MCF 10A (cell line): ENCODE measurements around the gene SLC46A1. TPM values are rescaled to one million over a fixed set of nuclear protein-coding genes. Genes with fewer than 3 reads are reported as not detected.
A peak's percentile ranks its signal among the peaks of the same experiment; 100 is the strongest.

Source experiments
- BruUV-seq: library from RNA; stranded (reverse); fragments of 400-500 nt; replicated peaks from 2 replicates; lab custom pipeline; 2021; lab: Mats Ljungman, UMichigan
- CTCF ChIA-PET: fragments of 300-600 bp; sonication (Branson Sonifier 250); formaldehyde crosslinking; extraction: SDS; loops from one replicate; lab custom pipeline; 2021; ENCODE audit warnings: antibody characterized with exemption, inconsistent platforms; lab: Yijun Ruan, JAX
- POLR2A ChIA-PET: fragments of 300-600, 350-650 bp; sonication (Branson Sonifier 250); formaldehyde crosslinking; extraction: SDS; loops from one replicate; lab custom pipeline; 2020; ENCODE audit warnings: antibody characterized with exemption, inconsistent platforms; lab: Yijun Ruan, JAX
- DNase-seq: peaks from one replicate; pipeline ENCODE4 v3.0.0-alpha.2; 2018; ENCODE audit not compliant: unreplicated experiment
- H3K27ac Mint-ChIP-seq: one replicate; pipeline ENCODE4 v1.8.0; 2022; ENCODE audit warnings: mild to moderate bottlenecking, low read depth, mixed read lengths; ENCODE audit not compliant: unreplicated experiment
- H3K27me3 Mint-ChIP-seq: one replicate; pipeline ENCODE4 v1.8.0; 2022; ENCODE audit warnings: mixed read lengths; ENCODE audit not compliant: insufficient read depth, unreplicated experiment
- H3K36me3 Mint-ChIP-seq: one replicate; pipeline ENCODE4 v1.8.0; 2022; ENCODE audit warnings: mild to moderate bottlenecking, moderate library complexity, mixed read lengths; ENCODE audit not compliant: insufficient read depth, unreplicated experiment
- H3K4me1 Mint-ChIP-seq: one replicate; pipeline ENCODE4 v1.8.0; 2022; ENCODE audit warnings: mixed read lengths; ENCODE audit not compliant: insufficient read depth, unreplicated experiment
- H3K4me3 Mint-ChIP-seq: one replicate; pipeline ENCODE4 v1.8.0; 2022; ENCODE audit warnings: mild to moderate bottlenecking, moderate library complexity, mixed read lengths; ENCODE audit not compliant: unreplicated experiment
- H3K9me3 Mint-ChIP-seq: one replicate; pipeline ENCODE4 v1.8.0; 2022; ENCODE audit warnings: mixed read lengths; ENCODE audit not compliant: unreplicated experiment
- intact Hi-C: fragments of 100-400 bp; cut with micrococcal nuclease; formaldehyde crosslinking; loops from 2 replicates; pipeline ENCODE4 v1.14.1; 2022
- total RNA-seq: library from RNA; stranded (reverse); gene quantifications from 2 replicates; pipeline ENCODE4 v1.2.3, GENCODE V29; 2022
- TF ChIP-seq, protein P1 (sequence below): fragments of 200-600 bp; IDR thresholded peaks from one replicate; pipeline ENCODE4 v1.8.0; 2022; ENCODE audit warnings: antibody characterized with exemption, mild to moderate bottlenecking; ENCODE audit not compliant: unreplicated experiment

SLC46A1 gene
- total RNA-seq, 1 experiment from 2014 or later: 18.4 TPM

DNA sequence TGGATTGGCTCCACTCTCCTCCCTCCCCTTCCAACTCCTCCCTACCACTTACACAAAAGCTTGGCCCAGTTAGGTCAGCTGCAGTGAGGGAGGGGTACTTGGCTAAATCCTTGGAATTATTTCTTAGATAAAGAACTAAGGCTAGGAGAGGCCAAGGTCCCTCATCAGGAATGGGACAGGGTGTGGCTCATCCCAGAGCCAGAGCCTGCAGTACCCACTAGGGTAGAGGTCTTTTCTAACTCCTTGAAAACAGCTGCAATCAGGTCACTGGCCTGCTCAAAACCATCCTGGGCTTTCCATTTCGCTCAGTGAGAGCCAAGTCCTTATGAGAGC lies 1.9 kb upstream of the SLC46A1 start:
- Mint-ChIP-seq H3K4me3 (no peak overlapping the region), H3K27ac (peak overlapping the region; percentile 21), H3K36me3 (peaks cover 11% of the 10 kb centered on the region), H3K9me3 (no peaks in the 10 kb centered on the region), H3K4me1 (peaks cover 23% of the 10 kb centered on the region), H3K27me3 (no peaks in the 10 kb centered on the region)
- TF ChIP-seq, protein P1, sequence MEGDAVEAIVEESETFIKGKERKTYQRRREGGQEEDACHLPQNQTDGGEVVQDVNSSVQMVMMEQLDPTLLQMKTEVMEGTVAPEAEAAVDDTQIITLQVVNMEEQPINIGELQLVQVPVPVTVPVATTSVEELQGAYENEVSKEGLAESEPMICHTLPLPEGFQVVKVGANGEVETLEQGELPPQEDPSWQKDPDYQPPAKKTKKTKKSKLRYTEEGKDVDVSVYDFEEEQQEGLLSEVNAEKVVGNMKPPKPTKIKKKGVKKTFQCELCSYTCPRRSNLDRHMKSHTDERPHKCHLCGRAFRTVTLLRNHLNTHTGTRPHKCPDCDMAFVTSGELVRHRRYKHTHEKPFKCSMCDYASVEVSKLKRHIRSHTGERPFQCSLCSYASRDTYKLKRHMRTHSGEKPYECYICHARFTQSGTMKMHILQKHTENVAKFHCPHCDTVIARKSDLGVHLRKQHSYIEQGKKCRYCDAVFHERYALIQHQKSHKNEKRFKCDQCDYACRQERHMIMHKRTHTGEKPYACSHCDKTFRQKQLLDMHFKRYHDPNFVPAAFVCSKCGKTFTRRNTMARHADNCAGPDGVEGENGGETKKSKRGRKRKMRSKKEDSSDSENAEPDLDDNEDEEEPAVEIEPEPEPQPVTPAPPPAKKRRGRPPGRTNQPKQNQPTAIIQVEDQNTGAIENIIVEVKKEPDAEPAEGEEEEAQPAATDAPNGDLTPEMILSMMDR: no peak
- no TSS peak for BruUV-seq
- DNase-seq: no peak
- POLR2A ChIA-PET: interaction anchor here (0.6 to 5.8 kb wide), 15 partner anchors 9 to 160 kb away, joined by 3 to 57 read pairs (median 7); partner anchors contain the start of genes IFT20, POLDIP2 and TNFAIP1
- intact Hi-C loops: no loop called here
- CTCF ChIA-PET: interaction anchor here (0.6 to 1.8 kb wide), 9 partner anchors 9 to 133 kb away, joined by 3 to 23 read pairs (median 4); partner anchors contain the start of gene SLC13A2

DNA sequence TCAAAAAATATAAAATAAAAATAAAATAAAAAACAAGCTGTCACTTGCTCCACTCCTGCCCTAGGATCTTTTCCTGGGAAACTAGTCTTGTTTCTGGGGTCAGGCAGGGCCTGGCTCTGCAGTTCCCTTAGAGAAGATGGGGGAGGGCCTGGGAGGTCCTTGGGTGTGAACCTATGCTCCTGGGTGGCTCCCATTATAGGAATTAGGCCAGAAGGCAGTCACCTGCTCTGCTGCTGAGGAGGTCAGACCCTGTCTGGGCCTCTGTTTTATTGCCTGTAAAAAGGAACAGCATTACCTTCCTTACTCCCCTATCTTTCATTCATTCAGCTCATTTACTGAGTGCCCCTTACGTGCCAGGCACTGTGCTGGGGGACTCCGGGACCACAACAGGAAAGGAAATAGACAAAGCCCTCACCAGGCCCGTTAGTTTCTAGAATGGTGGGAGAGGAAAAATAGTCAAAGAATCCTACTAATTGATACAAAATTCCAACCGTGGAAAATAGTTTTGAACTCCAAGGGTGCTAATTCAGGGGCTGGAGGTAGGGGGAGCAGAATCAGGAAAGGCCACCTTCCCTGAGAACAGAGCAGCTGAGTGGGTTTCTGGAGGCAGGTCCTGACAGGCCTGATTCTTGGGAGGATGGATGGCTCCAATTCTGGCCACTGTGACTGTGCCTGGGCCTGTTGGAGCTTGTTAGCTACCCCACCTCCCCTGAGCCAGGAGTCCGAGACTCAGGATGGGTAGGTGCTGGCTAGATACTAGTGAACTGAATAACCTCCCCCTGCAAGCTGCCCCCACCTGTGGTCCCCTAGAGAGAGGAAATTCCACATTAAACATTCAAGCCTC lies 1.3 kb upstream of the SLC46A1 start:
- DNase-seq: peak; percentile 91
- H3K27ac Mint-ChIP-seq: peak overlapping the region; percentile 21
- ChIA-PET POLR2A (interaction anchor here (0.6 to 5.8 kb wide), 18 partner anchors 9 to 164 kb away, joined by 3 to 57 read pairs (median 5); partner anchors contain the start of genes IFT20, PIGS, POLDIP2 and TNFAIP1), CTCF (interaction anchor here (0.7 to 1.8 kb wide), 10 partner anchors 9 to 133 kb away, joined by 3 to 23 read pairs (median 4); partner anchors contain the start of genes SLC13A2 and TNFAIP1)
- TF ChIP-seq, protein P1: no peak
- intact Hi-C loops: no loop called here
- BruUV-seq: no TSS peak
- no peaks in the 10 kb centered on the region for H3K27me3 Mint-ChIP-seq
- no peaks in the 10 kb centered on the region for H3K9me3 Mint-ChIP-seq
- peaks cover 17% of the 10 kb centered on the region for H3K36me3 Mint-ChIP-seq
- H3K4me3 Mint-ChIP-seq: peak overlapping the region; percentile 4
- peaks cover 23% of the 10 kb centered on the region for H3K4me1 Mint-ChIP-seq

- H3K9me3 Mint-ChIP-seq: no peaks in the 10 kb centered on the region
- no TSS peak for BruUV-seq
- ChIA-PET POLR2A (interaction anchor here (0.7 to 5.8 kb wide), 12 partner anchors 10 to 165 kb away, joined by 3 to 57 read pairs (median 6); partner anchors contain the start of genes IFT20, PIGS, POLDIP2 and TNFAIP1), CTCF (interaction anchor here (0.6 to 1.7 kb wide), 3 partner anchors 10 to 86 kb away, joined by 3 to 23 read pairs (median 7); no protein-coding TSS in a partner anchor)
- peaks cover 23% of the 10 kb centered on the region for H3K4me1 Mint-ChIP-seq
- DNase-seq: peak; percentile 17
- intact Hi-C loops: no loop called here
- H3K4me3 Mint-ChIP-seq: peak overlapping the region; percentile 86
- H3K36me3 Mint-ChIP-seq: peaks cover 26% of the 10 kb centered on the region
- H3K27ac Mint-ChIP-seq: no peak overlapping the region
- TF ChIP-seq, protein P1: no peak
- H3K27me3 Mint-ChIP-seq: no peaks in the 10 kb centered on the region
Measured at GRCh38 chr17:28406473-28406814, 432 bp upstream of the SLC46A1 start.
